NCI-H748 (cell line): ENCODE results near the gene FKBP11.
"Not testable (repeated sequence)": the region's sequence is repeated elsewhere in the genome, so short reads cannot be mapped to it uniquely, and the experiment has no call there.

Source experiments
- DNase-seq: peaks from one replicate; lab custom pipeline; 2025; ENCODE audit not compliant: unreplicated experiment; lab: John Stamatoyannopoulos, UW

Gene FKBP11

GRCh38 chr12:48910196-48910595 lies 15.1 kb downstream of the FKBP11 start:
- DNase-seq, result peak; percentile 30

GRCh38 chr12:48909698-48910097 lies 15.6 kb downstream of the FKBP11 start:
- not testable (repeated sequence) for DNase-seq

GRCh38 chr12:48907245-48907644 lies 18.0 kb downstream of the FKBP11 start:
- DNase-seq, result no peak

- peak; percentile 92 for DNase-seq
Measured at GRCh38 chr12:48903982-48904411, 21.3 kb downstream of the FKBP11 start.

GRCh38 chr12:48903363-48903981 lies 21.8 kb downstream of the FKBP11 start:
- DNase-seq, result no peak

GRCh38 chr12:48901278-48901677 lies 24.0 kb downstream of the FKBP11 start:
- no peak for DNase-seq

- DNase-seq, result no peak
Measured at GRCh38 chr12:48899651-48900050, 25.6 kb downstream of the FKBP11 start.

- no peak for DNase-seq
Measured at GRCh38 chr12:48894271-48894670, 31.0 kb downstream of the FKBP11 start.

GRCh38 chr12:48890657-48891418 lies 34.5 kb downstream of the FKBP11 start:
- DNase-seq, result peak; percentile 87

- no peak for DNase-seq
Measured at GRCh38 chr12:48889679-48890078, 35.6 kb downstream of the FKBP11 start.

GRCh38 chr12:48883305-48884161 lies 41.8 kb downstream of the FKBP11 start:
- peak; percentile 65 for DNase-seq

GRCh38 chr12:48882972-48883304 lies 42.4 kb downstream of the FKBP11 start:
- DNase-seq, result no peak

- no peak for DNase-seq
Measured at GRCh38 chr12:48882315-48882687, 43.0 kb downstream of the FKBP11 start.

- no peak for DNase-seq
Measured at GRCh38 chr12:48881686-48882314, 43.5 kb downstream of the FKBP11 start.

GRCh38 chr12:48880647-48881046 lies 44.6 kb downstream of the FKBP11 start:
- no peak for DNase-seq

- DNase-seq, result no peak
Measured at GRCh38 chr12:48878548-48878947, 46.7 kb downstream of the FKBP11 start.

GRCh38 chr12:48875944-48876515 lies 49.3 kb downstream of the FKBP11 start:
- DNase-seq, result no peak

GRCh38 chr12:48873534-48873933 lies 51.8 kb downstream of the FKBP11 start:
- DNase-seq, result not testable (repeated sequence)

- DNase-seq, result no peak
Measured at GRCh38 chr12:48873096-48873495, 52.2 kb downstream of the FKBP11 start.
